Measurements from ENCODE around the gene CDK5RAP1. TPM values are rescaled to one million over a fixed set of nuclear protein-coding genes. Genes with fewer than 3 reads are reported as not detected.

Gene CDK5RAP1
- total RNA-seq, 1 experiment from 2014 or later, result 25.5 TPM

DNA sequence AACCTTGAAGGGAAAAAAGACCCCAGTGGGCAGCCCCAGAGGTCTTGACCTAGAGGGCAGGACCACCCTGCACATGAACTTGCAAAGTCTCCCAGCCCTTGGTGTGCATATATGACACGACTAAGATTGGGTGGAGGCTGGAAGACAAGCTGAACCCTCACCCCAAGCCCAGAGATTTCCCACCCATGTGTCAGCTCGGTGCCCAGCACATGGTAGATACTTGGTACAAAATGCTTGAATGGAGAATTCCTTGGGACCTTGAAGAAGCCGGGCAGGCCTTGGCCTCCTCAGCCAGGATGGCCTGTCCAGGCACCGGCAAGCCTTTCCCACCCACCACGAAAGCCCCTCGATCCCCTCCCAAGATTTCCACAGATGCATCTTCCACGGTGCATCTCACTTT, 67.7 kb downstream of the CDK5RAP1 start:
- DNase-seq (ENCODE audit: low spot score), result no peak

- DNase-seq (ENCODE audit: low spot score), result no peak
Observed at GRCh38 chr20:33332905-33333456, 68.3 kb downstream of the CDK5RAP1 start.

GRCh38 chr20:33328157-33329137, 72.9 kb downstream of the CDK5RAP1 start:
- no peak for DNase-seq (ENCODE audit: low spot score)

- DNase-seq (ENCODE audit: low spot score), result no peak
Observed at GRCh38 chr20:33325350-33325749, 76.0 kb downstream of the CDK5RAP1 start.

GRCh38 chr20:33323236-33323635, 78.1 kb downstream of the CDK5RAP1 start:
- DNase-seq (ENCODE audit: low spot score), result no peak

DNA sequence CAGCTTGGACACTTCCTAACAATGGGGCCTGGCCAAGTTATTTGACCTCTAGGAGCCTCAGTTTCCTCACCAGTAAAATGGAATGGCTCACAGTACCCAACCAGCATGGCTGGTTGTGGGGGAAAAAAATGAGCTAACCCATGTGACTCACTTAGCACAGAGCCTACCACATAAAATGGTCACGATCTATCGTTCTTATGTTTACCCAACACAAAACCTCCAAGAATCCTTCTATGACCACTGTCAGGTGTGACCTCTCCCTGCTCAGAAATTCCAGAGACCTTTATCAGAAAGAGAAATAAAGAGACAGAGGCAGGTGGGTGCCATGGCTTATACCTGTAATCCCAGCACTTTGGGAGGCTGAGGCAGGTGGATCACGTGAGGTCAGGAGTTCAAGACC, 78.9 kb downstream of the CDK5RAP1 start:
- no peak for DNase-seq (ENCODE audit: low spot score)

DNA sequence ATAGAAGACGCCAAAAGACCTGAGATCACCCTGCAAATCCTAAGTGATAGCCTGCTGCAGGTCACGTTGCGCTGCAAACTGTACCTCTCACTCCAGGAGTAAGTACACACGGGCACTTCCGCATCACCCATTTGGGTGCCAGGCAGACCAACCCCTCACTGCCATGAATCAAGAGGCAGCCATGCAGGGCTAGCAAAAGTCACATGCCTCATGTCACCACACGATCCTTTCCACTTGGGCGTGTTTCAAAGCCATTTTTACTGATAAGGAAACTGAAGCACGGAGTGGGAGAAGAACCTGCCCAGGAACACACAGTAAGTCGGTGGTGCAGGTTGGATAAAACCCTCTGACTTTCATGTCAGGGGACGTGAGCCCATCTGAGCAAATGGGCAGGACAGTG, 81.3 kb downstream of the CDK5RAP1 start:
- no peak for DNase-seq (ENCODE audit: low spot score)

DNA sequence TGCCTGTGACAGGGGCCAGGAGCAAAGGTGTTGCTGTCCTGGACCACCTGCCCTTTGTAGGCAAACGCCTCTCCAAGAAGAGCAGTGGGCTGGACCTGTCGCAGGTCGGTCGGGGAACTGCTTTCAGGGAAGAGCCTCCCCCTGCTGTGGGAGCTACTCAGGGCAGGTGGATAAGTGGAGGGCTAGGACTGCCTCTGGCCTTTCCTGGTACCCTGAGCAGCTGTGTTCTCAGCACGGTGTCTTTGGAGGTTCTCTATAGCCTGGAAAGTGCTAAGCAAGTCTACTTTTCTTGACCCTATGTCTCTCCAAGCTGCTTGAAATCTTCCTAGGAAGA, 83.3 kb downstream of the CDK5RAP1 start:
- no peak for DNase-seq (ENCODE audit: low spot score)

DNA sequence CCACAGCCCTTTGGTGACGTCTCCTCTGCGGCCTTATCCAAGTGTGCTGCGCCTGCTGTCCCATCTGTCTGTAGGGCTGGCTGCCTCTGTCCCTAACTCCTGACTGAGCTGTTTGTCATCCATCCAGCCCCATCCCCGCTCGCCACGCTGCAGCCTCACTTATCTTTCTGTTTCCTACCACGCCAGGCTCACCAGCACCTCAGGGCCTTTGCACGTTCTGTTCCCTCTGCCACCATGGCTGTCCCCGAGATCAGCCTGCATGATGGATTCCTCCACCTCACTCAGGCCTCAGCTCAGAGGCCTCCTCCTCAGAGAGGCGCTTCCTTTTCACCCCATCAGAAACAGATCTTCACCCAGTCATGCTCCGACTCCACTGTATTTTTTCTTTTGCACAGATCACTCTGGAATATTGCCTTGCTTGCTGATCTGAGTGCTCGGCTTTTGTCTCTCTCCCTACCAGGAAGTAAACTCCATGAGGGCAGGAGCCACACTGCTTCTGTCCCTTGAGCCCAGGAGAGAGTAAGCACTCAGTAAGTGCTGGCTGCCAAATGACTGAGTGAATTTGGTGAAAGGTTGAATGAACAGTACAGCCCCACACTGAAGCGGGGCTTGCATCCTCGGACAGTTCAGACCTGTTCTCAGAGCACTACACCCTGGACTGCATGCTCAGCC, 83.8 kb downstream of the CDK5RAP1 start:
- DNase-seq (ENCODE audit: low spot score), result no peak

- DNase-seq (ENCODE audit: low spot score), result no peak
Observed at GRCh38 chr20:33316958-33317357, 84.4 kb downstream of the CDK5RAP1 start.

GRCh38 chr20:33316343-33316742, 85.0 kb downstream of the CDK5RAP1 start:
- DNase-seq (ENCODE audit: low spot score), result no peak

DNA sequence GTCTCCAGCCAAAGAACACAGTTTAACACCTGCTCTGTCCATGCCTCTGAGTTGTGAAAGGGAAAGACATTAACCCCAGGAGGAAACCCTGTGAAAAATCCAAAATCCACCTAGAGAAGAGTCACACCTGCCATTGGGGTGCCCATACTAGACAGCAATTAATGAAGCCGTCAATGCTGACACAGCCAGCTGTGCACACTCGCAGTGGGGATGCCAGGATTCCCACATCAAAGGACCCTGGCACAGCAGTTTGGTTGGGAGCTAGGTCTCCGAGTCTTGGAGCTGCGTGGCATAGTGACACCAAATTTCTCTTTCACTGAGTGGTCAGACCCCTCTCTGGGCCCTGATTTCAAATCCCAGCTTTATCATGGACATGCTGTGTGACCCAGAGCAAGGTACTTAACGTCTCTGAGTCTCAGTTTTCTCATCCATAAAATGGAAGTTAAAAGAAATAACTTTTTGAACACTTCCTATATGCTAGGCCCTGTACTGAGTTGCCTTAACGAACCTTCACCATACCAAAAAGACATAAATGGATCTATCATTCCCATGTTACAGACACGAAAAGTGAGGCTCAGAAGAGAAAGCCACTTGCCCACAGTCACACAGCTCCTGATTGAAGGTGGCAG, 87.5 kb downstream of the CDK5RAP1 start:
- DNase-seq (ENCODE audit: low spot score), result no peak

GRCh38 chr20:33312583-33312982, 88.7 kb downstream of the CDK5RAP1 start:
- no peak for DNase-seq (ENCODE audit: low spot score)

DNA sequence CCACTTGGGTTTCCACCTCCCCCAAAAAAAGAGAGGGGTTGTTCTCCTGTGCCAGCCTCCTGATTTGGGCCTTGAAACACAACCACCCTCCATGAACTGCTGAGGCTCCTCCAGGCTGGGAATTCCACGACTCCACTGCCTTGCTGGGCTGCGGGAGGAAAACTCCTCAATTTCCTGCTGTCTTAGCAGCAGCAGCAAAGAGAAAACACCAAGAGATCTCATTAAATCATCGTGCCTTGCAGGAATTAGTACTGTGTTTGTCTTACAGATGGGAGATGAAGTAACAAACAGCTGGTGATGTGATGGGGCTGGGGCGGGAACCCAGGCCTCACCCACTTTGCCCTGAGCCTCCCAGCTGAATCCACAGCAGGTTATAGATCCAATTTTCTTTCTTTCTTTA, 89.3 kb downstream of the CDK5RAP1 start:
- DNase-seq (ENCODE audit: low spot score), result no peak

- no peak for DNase-seq (ENCODE audit: low spot score)
Observed at GRCh38 chr20:33311011-33311410, 90.3 kb downstream of the CDK5RAP1 start.

- DNase-seq (ENCODE audit: low spot score), result no peak
Observed at GRCh38 chr20:33310327-33310899, 90.9 kb downstream of the CDK5RAP1 start.

- no peak for DNase-seq (ENCODE audit: low spot score)
Observed at GRCh38 chr20:33309631-33310030, 91.7 kb downstream of the CDK5RAP1 start.

Other genes with a start within 250 kb of the CDK5RAP1 start
- not detected in 2 replicates for gene BPIFA2, start 233.4 kb downstream of the CDK5RAP1 start, total RNA-seq (2014; rRNA removed; shearing (Covaris generic))
- gene BPIFA3, start 184.2 kb downstream of the CDK5RAP1 start, total RNA-seq (2014; rRNA removed; shearing (Covaris generic)), result not detected in 2 replicates
- not detected in 2 replicates for gene BPIFA1, start 165.5 kb downstream of the CDK5RAP1 start, total RNA-seq (2014; rRNA removed; shearing (Covaris generic))
- gene BPIFB1, start 118.3 kb downstream of the CDK5RAP1 start, total RNA-seq (2014; rRNA removed; shearing (Covaris generic)), result 0.56 and 0.76 TPM in 2 replicates
- 9.2 and 12.5 TPM in 2 replicates for gene SNTA1, start 42.2 kb upstream of the CDK5RAP1 start, total RNA-seq (2014; rRNA removed; shearing (Covaris generic))
- 3.6 and 4.7 TPM in 2 replicates for gene CBFA2T2, start 88.6 kb upstream of the CDK5RAP1 start, total RNA-seq (2014; rRNA removed; shearing (Covaris generic))

Measured in H4 (cell line).